ENCODE measurements around the gene CCDC9B.

Gene CCDC9B

DNA sequence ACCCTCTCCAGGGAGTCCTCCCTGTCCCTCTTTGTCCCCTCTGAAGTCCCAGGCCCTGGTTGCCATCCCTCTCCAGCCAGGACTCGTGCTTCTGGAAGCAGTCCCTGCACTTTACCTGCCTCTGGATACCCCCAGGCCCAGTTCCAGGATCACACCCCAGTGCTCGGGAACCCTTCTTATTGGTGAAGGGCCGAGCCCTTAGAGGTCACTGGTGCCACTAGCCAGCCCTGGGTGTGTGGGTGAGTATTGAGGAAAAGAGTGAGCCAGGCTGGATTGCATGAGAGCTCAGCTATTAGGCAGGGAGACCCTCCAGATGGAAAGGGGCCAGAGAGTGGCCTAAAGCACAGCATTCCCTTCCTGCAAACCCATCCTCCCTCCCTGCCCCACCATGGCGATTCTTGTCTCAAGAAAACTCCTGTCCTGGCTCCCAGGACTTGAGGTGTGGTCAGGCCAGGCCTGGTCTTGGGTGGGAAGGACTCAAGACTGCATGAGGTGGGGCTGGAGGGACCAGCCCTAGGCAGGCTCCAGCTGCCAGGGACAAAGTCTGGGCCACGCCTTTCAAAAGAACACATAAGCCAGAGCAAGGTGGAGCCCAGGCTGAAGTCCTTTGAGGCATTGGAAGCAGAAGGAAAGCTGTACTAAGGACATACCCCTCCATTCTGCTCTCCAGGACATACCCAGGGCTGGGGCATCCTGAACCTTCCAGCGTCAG lies 5.3 kb upstream of the CCDC9B start:
- DNase-seq (ENCODE audit: low read depth, low spot score) = no peak

DNA sequence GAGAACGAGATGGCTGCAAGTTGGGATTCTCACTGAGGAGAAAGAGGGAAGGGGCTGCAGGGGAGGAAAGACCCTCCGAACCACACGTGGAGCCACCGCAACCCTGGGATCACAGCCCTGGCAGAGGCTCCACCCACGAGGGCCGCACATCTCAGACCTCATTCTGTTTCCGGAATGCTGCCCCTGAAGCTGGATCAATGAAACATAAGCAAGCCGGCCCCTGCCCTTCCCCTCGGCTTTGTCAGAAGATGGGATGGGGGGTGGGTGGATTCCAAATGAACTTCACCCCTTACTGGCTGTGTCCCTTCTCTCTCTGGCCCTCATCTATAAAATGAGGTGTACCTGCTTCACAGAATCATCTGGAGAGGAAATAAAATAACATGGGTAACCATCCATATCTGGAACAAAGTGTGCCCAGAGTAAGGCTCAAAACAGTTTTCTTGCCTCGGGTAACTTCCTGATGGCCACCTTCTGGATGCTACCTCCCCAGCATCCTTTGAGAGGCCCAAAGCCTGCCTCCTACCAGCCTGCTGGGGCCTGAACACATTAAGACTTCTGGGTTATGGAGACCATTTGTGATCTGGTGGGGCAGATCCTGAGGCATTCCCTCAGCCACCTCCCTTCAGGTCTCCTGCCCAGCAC lies 4.6 kb upstream of the CCDC9B start:
- no peak for DNase-seq (ENCODE audit: low read depth, low spot score)

DNA sequence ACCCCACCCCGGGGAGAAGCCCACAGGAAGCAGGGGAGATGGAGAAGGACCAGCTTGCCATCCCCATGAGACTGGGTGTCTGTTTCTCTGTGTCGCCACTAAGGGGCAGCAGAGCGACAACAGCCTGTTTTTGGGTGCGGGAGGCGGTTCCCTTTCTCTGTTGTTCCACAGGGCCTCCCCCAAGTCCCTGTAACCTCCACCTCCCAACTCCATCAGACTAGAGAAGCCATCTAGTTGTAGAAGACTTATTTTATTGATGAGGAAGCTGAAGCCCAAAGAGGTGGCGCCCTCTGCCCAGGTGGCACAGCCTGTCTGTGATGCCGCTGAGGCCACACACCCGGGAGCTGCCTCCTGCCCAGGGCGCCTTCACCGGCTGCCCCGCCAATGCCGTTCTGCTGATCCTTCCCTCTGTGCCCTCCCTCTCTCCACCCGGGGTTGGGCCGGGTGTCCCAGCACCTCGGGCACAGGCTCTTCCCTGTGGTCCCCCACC lies 3.9 kb upstream of the CCDC9B start:
- peak; percentile 30 for DNase-seq (ENCODE audit: low read depth, low spot score)

DNA sequence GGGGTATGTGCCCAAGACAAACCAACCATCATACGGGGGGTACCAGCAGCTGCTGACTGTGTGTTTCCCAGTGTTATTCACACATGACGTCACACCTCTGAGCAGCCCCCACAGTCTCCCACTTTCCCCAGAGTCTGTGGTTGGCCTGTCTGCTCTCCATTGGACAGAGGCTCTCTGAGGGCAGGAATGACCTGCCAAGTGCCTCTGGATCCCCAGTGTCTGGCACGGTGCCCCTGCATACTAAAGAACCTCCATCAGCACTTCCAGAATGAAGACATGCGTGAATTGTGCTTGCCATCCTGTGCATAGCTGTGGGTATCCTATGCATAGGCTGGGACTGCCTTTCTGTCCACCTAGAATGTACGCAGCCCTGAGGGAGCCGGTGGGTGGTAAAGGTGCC lies 3.5 kb upstream of the CCDC9B start:
- no peak for DNase-seq (ENCODE audit: low read depth, low spot score)

DNA sequence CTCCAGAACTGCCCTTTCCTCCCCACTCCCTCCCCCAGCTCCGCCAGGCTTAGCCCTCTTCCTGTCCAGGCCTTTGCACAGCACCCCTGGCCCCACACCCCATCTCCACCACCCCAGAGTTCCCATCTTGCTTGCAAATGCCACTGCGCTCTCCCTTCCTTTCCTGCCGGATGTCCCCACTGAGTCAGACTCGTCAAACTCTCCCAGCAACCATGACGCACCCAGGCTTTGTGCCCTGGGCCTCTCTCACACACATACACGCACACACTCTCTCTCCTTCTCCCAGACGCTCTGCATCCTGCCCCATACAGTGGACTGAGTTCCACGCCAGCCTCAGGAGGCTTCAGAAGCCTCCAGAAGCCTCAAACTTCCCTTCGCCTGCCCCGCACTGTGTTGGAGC lies 2.8 kb upstream of the CCDC9B start:
- no peak for DNase-seq (ENCODE audit: low read depth, low spot score)

DNA sequence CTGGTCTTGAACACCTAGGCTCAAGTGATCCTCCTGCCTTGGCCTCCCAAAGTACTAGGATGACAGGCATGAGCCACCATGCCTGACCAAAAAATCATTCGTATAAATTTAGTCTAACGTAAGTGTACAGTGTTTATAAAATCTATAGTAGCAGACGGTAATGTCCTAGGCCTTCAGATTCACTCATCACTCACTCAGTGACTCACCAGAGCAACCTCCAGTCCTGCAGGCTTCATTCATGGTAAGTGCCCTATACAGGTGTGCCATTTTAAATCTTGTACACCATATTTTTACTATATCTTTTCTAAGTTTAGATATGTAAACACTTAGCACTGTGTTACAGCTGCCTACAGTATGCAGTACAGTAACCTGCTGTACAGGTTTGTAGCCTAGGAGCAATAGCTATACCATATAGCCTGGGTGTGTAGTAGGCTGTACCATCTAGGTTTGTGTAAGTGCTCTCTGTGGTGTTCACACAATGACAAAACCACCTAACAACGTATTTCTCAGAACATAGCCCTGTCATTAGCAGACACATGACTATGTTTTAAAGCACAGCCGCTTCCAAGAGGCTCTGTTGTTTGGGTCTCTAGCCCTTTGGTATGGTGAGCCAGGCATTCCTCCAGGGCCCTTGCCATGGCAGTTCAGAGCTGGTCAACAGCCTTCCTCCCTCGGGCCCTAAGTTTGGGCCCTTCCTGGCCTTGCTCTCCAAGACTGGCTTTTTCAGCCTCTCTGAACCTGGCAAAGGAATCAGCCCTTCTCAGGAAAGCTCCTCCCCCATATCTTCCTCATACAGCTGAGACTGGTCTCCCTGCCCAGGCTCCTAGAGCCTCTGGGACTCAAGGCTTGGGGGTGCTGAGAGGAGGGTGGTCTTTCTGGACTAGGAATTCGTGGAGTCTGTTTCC lies 1.9 kb upstream of the CCDC9B start:
- DNase-seq (ENCODE audit: low read depth, low spot score) = no peak

DNA sequence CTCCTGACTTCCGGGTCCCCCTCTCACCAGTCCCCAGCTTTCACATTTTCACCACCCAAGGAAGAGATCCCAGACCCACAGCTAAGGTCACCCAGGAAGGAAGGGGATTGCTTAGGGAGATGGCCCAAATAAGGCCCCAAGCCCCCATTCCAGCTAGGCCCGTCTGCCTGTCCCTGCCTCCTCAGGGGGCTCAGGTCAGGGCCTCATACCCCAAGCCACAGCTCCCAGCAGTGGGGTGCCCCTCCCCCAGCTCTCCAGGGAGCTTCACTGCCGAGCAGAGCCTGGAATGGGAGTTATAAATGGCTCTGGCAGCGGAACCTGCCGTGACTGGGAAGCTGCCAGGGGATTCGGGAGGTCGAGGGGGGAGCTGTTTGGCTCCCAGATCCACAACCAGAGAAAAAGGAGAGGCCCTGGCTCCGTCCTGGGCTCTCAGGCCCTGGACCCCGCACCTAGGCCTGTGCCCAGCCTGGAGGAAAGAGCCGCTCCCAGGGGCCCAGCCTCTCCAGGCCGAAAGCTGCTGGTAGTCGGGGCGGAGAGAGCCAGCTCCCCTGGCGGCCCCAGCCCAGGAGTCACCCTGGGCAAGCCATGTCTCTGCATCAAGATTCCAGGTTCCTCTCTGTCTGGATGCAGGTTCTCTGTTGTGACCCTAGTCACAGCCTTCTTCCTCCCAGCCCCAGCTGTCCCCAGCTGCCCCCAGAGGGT lies 550 bp downstream of the CCDC9B start:
- no peak for DNase-seq (ENCODE audit: low read depth, low spot score)

DNA sequence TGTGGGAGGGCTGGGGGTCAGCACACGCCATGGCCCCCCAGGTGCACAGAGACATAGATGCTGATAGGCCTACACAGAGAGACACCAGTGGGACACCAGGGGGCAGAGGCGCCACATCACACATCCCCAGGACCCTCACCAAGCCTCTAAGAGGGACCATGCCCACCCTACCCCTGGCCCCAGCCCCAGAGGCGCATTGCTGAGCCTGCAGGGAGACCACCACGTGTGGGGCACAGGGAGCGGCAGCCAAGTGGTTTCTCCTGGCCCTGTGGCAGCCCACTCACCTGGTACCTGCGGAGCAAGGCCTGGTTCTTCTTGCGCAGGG lies 1.2 kb downstream of the CCDC9B start:
- no peak for DNase-seq (ENCODE audit: low read depth, low spot score)

DNA sequence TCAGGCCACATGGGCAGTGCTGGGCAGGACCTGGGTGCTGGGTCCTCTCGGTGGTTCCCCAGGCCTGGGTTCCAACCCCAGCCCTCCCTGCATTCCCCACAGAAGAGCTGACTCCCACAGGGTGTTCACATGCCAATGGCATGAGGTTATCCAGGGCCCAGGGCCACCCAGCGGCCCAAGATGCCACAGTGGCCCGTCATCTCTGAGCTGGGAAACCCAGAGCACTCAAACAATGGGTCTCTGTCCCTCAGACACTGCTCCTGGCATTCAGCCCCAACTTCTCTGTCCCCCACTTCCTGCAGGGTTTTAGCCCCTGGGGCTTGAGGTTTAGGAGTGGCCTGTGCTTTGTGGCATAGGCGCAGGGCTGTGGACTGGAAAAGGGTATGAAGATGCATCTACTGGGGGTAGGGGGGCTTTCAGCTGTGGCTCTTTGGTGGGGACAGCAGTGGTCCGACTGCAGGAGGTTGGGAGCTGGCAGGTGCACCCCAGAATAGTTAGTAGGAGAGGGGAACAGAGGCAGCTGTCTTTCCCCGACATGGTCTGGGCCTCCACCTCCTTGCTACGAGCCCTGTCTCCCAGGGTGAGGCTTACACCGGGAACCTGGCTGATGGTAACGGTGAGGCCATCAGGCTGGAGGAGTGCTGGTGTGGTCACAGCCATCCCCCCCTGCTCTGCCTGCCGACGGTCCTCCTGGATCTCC lies 1.7 kb downstream of the CCDC9B start:
- no peak for DNase-seq (ENCODE audit: low read depth, low spot score)

DNA sequence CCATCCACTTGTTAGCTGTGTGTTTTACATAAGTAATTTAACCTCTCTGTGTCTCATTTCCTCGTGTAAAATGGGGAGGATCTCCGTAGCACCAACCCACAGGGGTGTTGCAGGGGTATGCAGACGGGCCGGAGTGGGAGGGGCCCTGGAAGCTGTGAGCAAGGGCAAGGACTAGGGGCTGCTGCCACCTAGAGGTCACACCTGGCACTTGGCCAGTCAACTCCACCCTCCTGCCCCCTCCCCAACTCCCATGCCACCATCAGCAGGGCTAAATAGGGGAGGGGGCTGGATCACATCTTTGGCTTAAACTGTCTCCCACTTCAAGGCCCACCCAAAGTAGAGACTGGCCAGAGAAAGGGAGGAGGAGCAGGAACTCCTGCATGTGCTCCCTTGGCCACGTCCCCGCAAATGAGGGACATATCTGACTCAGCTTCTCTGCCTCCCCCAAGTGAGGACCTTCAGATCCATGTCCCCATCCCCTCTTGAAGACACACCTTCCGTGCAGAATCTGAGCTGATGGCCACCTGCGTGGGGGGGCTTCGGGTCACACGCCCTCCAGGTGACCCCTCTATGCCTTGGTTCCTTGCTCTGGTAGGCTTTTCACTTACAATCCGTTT lies 2.6 kb downstream of the CCDC9B start:
- DNase-seq (ENCODE audit: low read depth, low spot score) = peak; percentile 67

DNA sequence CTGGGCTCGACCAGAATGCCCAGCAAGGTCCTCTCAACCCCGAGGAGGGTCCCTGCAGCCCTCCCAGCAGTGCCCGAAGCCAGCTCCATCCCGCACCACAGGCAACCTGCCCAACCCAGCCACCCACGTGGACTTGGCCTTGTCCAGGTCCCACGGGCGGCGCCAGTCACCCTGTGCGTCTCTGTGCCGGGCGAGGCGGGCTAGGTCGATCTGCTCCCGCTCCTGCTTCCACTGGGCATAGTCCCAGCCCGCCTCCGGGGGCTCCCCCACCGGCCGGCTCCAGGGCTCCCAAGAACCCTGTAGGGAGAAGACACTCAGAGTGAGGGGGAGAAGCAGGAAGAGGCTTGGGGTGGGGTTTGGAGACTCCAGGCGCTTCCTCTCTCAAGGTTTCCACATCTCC lies 3.1 kb downstream of the CCDC9B start:
- DNase-seq (ENCODE audit: low read depth, low spot score) = no peak

DNA sequence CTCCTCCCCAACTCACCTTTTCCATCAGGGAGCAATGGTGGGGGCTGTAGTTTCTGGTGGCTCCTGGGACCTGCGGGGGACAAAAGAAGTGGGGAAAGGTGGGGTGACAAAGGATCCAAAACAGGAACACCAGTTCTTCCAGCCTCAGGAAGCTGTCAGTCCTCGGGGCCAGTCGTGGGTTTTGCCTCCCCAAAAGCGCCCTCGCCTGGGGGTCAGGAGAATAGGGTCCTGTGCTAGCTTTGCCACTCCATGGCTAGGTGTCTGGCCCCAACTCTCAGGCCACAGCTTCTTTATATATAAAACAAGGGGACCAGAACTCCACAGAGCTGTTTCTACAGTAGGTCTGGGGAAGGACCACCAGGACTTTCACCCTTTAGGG lies 4.0 kb downstream of the CCDC9B start:
- DNase-seq (ENCODE audit: low read depth, low spot score) = no peak

DNA sequence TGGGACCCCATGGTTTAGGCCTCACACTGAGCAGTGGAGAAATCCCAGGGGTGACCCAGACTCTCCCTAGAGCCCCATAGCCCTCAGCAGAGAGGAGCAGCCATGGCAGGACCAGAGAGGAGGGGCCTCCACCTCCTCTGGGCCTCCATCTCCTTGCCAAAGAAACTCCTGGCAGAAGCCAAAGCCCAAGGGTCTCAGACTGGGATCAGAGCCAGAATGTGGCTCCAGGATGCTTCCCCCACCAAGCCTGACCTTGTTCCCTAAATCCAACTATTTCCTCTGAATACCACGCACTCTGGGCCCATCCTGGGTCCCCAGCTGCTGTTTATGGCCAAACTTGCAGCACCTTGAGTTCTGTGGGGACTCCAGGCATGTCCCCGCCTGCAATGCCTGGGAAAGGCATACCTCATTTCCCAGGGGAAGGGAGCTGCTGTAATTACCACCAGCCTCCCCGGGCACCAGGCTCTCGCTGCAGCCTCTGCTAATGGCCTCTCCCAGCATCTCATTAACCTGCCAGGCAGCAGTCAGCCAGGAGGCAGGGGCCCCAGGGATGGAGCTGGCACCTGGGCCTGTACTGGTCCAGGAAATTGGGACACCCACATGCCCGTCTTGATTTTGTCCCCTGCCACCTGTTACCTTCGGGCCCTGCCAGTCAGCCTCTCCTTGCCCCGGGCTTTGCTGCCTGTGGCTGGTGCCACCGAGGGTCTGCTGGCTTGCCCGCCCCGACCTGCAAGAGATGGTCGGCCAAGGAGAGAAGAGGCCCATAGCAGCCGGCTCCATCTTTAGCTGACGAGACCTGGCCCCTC lies 4.6 kb downstream of the CCDC9B start:
- DNase-seq (ENCODE audit: low read depth, low spot score) = no peak

DNA sequence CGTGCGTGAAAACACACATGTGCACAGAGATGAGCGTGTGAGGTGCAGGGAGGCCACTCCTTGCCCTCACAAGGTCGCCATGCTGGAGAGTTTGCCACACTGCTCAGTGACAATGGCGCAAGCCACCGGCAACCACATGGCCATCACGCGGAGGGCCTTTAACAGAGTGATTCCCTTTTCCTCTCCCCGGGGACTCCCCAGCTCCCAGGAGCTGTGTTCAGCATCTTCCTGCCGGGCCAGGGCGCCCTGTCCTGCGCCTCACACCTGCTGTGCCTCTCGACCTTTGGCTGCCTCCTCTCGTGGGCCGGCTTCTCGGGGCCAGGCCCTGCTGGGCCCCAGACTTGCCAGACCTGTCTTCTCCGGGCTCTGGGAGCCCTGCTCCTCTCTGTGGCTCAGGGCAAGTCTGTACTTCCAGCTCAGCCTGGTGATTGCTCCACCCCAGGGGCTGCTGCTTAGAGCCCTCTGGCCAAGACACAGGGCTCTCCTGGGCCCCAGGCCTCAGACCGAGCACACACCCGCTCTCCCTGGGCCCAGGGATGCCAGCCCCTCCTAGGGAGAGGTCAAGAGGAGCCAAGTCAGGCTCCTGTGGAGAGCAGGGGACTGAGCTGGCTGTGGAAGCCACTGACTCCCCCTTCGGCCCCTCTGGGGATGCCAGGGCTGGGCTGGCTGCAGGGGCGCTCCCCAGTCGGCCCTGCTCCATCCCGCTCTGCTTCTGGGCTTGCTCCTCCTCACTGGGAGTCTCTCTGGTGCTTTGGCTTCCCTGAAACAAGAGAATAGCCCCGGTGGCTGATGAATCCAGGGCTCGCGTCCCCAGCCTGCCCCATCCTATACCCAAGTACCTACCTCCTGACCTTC lies 5.6 kb downstream of the CCDC9B start:
- no peak for DNase-seq (ENCODE audit: low read depth, low spot score)

DNA sequence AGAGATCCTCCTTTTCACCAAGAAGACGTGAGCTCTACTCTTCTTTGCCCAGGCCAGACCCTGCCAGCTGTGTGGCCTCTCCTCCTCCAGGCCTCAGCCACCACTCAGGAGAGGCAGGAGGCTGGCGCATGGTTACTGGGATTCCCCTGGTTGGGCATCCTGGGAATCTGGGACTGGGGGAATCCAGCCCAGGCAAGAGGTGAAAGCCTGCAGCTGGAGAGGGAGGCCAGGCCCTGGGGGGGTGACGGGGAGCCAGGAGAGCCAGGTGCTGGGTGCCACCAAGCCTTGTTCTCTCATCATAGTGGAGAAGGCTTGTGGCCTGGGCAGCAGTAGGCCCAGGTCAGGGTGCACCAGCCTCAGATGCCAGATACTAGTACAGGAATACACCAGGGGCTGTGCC lies 6.2 kb downstream of the CCDC9B start:
- DNase-seq (ENCODE audit: low read depth, low spot score) = no peak

DNA sequence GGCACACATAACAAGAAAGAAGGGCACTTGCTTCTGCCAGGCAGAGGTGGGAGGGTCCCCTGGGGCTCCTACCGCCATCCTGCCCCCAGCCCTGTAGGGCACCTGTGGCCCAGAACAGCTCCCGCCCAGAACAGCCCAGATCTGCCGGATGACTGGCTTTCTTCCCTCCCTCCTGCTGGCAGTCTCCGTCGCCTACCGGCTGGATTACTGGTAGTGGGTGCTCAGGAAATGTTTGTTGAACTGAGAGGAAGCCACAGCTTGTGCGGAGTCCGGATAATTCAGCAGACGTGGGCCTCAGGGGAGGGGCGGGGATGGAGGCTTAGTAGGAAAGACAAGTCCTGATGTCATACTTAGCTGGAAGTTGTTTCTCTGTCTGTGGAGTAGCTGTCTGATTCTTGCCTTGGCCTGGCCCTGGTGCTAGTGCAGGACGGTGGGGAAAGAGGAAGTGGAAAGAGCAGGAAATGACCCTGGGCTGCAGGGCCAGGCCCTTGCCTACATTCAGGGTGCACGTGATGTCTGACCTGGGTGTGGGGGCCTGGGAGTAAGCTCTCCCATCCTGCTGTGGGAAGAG lies 6.7 kb downstream of the CCDC9B start:
- no peak for DNase-seq (ENCODE audit: low read depth, low spot score)

DNA sequence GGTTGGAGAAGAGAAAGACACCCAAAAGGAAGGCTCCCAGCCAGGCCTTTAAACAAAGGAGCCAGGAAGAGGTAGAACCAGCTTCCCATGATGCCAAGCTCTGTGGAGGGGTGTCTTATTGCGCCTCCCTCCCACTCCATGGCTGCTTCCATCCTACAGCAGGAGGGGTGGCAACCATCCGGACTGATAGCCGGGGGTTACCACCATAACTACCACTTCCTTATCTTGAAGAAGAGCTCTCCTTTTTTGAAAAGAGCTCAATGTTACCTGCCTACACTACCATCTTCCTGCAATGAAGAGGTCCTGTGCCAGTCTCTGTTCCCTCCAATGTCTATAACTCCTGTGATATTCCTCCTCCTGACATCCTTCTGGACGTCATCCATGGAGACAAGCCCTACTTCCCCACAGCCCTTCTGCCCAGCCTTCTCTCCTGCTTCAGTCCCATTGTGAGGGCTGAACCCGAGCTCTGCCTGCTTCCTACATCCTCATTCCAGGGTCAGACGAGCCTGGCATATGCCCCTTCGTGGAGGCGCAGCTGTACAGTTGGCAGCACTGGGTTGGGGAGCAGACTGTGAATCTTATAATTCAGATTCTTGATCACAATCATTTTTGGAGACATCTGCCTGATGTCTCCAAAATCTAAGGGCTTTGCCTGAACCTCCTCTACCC lies 8.5 kb downstream of the CCDC9B start:
- no peak for DNase-seq (ENCODE audit: low read depth, low spot score)

DNA sequence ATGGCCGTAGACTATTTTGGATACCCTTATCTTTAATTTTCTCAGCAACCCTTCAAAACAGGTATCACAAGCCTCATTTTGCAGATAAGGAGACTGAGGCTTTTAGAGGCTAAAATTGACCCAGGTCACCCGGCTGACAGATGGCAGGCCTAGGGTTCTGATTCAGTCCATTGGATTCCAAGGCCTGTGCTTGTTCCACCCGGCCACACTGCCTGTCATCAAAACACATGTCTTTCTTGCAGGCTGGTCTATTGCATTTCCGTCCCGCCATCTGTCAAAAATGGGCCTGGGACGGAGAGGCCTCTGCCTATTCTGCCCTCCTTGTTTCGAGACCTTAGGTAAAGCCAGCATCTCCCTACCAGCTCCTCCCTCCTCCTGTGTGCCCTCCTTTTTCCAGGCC lies 9.1 kb downstream of the CCDC9B start:
- DNase-seq (ENCODE audit: low read depth, low spot score) = no peak

Data from activated naive CD8-positive, alpha-beta T cell treated with anti-CD3 and anti-CD28 coated beads, Interleukin-2, amount 50 U/mL, for 16 hours (primary cell).